Epithelial cell of esophagus (primary cell): ENCODE results near the gene CORO1A.

ENCODE experiments used
- DNase-seq: peaks from one replicate; pipeline ENCODE4 v3.0.0; 2010; ENCODE audit warnings: low read depth
- H3K4me3 ChIP-seq: 2 replicates; pipeline ENCODE4 v1.5.1; 2011; ENCODE audit warnings: mild to moderate bottlenecking, low read length, control low read depth
- CTCF ChIP-seq: IDR thresholded peaks from 2 replicates; pipeline ENCODE4 v1.5.1; 2011; ENCODE audit warnings: low read depth, mild to moderate bottlenecking, low read length, control low read depth, inconsistent platforms; ENCODE audit not compliant: insufficient read depth; ENCODE audit errors: missing control alignments

CORO1A gene

DNA sequence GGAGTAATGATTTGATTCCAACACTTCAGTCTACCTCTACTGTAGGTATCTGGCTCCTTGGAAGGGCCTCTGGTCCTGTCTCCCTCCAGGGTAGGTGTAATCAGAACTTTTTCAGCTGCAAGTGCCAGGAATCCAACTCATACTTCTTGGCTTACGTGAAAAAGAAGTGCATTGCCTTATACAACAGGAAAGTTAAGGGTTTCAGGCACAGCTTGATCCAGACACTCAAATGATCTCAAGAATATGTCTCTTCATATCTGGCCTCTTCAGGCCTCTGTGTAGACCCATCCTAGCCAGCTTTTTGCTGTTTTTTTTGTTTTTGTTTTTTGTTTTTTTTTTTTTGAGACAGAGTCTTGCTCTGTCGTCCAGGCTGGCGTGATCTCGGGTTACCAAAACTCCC, 4.2 kb upstream of the CORO1A start:
- no peak overlapping the region for H3K4me3 ChIP-seq

GRCh38 chr16:30179931-30180330, 3.5 kb upstream of the CORO1A start:
- no peak for DNase-seq
- no peak for TF ChIP-seq CTCF
- H3K4me3 ChIP-seq, result no peak overlapping the region

More for the DNA sequence above, 4.2 kb upstream of the CORO1A start:
- TF ChIP-seq CTCF, result no peak
- no peak for DNase-seq

DNA sequence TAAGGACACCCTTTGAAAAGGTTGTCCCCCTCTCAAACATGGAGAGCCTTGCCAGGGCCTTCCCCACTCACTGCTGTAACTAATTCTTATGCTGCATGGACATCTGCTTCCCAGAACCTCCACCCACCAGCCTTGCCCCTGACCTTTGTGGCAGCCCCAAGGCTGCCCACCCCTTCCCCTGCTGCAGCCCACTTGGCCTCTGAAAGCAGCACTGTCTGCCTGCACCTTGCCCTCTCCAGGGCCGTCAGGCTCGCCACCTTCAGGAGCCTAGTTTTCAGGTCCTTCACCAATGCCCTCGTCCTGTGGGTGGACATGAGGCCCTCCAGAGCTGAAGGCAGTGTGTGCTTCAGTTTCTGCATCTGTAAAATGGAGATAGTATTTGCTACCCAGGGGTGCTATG, 2.7 kb upstream of the CORO1A start:
- no peak overlapping the region for H3K4me3 ChIP-seq
- no peak for DNase-seq
- TF ChIP-seq CTCF, result no peak

GRCh38 chr16:30184096-30184890, 891 bp downstream of the CORO1A start:
- H3K4me3 ChIP-seq, result no peak overlapping the region
- peak; percentile 25 for DNase-seq
- TF ChIP-seq CTCF, result no peak

- DNase-seq, result no peak
- no peak for TF ChIP-seq CTCF
- H3K4me3 ChIP-seq, result no peak overlapping the region
Measured at GRCh38 chr16:30184891-30185682, 1.7 kb downstream of the CORO1A start.

DNA sequence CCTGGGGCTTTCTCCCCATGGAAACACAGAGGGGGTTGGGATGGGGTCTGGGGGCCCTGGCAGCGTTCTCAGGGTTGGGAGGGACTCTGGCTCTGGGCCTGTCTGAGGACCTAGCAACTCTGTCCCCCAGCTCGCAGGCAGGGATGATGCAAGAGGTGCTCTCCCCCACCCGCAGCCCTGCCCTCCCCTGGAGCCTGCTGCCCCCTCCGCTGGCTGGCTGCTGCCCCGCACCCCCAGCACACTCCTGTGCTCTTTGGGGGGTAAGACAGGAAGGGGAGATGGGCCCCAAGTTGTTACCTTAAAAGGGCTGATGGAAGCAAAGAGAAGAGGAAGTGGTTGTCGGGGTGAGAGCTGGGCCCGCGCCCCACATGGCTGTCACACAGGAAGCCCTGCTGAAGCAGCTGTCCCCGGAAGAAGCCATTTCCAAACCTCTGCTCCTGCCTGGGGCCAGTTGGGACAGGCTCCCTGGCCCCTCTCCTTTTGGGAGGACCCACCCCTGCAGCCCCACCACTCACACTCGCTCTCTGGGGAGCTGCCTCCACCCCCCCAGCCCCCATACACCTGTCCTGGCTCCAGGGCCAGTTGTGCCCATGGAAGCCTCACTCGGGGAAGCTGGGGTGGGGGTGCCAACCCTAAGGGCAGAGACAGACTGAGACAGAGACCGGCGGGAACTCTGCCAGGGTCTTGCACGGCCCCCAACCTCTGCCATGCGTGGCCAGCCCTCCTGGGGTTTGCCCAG, 2.5 kb downstream of the CORO1A start:
- no peak overlapping the region for H3K4me3 ChIP-seq
- TF ChIP-seq CTCF, result no peak
- no peak for DNase-seq
